GM20431 (cell line): ENCODE measurements around the gene NSD2.
"Not testable (repeated sequence)": the region's sequence is repeated elsewhere in the genome, so short reads cannot be mapped to it uniquely, and the experiment has no call there.

ENCODE experiments used
- in situ Hi-C: fragments of 300-500 bp; cut with MseI, MboI; formaldehyde crosslinking; loops from one replicate; pipeline ENCODE4 v1.15.0; 2020; ENCODE audit warnings: low sequenced_read_pairs; ENCODE audit not compliant: unreplicated experiment

NSD2 gene

DNA sequence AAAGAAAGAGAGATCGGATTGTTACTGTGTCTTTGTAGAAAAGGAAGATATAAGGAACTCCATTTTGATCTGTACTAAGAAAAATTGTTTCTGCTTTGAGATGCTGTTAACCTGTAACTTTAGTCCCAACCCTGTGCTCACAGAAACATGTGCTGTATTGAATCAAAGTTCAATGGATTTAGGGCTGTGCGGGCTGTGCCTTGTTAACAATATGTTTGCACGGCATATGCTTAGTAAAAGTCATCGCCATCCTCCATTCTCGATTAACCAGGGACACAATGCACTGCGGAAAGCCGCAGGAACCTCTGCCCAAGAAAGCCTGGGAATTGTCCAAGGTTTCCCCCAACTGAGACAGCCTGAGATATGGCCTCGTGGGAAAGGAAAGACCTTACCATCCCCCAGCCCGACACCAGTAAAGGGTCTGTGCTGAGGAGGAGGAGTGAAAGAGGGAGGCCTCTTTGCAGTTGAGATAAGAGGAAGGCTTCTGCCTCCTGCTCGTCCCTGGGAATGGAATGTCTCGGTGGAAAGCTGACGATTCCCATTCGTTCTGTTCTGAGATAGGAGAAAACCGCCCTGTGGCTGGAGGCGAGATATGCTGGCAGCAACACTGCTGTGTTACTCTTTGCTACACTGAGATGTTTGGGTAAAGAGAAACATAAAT, 150.3 kb downstream of the NSD2 start:
- in situ Hi-C loops: not testable (repeated sequence)

DNA sequence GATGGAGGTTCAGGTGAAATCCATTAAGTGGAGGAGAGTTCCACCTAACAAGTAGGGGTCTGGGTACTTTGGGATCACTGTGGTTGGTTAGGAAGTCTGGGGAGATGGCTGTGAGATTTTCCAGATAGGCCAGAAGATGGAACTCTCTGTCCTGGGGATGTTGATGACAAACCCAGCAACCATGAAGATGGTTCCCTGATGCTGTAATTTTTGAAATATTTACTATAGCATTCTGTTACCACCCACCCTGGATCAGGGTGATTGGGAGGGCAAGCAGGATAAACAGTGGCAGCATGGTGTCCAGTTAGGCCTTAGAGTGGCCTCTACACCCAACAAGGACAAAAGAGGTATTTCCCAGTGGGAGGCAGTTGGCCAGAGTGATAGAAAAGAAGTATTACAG, 153.5 kb downstream of the NSD2 start:
- in situ Hi-C loops: no loop called here

DNA sequence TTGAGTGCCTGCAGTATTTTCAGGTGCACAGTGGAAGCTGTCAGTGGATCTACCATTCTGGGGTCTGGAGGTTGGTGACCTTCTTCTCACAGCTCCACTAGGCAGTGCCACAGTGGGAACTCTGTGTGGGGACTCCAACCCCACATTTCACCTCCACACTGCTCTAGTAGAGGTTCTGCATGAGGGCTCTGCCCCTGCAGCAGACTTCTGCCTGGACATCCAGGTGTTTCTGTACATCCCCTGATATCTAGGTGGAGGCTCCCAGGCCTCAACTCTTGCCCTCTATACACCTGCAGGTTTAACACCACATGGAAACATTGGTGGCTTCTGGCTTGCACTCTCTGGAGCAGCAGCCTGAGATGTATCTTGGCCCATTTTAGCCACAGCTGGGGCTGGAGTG, 154.6 kb downstream of the NSD2 start:
- in situ Hi-C loops: no loop called here

DNA sequence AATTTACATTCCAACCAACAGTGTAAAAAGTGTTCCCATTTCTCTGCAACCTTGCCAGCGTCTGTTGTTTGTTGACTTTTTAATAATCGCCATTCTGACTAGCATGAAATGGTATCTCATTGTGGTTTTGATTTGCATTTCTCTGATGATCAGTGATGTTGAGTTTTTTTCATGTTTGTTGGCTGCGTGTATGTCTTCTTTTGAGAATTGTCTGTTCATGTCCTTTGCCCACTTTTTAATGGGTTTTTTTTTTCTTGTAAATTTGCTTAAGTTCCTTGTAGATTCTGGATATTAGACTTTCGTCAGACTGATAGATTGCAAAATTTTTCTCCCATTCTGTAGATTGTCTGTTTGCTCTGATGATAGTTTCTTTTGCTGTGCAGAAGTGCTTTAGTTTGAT, 155.9 kb downstream of the NSD2 start:
- in situ Hi-C loops: not testable (repeated sequence)

DNA sequence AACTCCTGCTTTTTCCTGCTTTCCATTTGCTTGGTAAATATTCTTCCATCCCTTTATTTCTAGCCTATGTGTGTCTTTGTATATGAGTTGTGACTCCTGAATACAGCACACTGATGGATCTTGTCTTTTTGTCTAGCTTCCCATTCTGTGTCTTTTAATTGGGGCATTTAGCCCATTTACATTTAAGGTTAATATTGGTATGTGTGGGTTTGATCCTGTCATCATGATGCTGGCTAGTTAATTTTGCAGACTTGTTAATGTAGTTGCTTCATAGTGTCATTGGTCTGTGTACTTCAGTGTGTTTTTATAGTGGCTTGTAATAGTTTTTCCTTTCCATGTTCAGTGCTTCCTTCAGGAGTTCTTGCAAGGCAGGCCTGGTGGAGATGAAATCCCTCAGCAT, 160.0 kb downstream of the NSD2 start:
- in situ Hi-C loops: not testable (repeated sequence)
